K562 (cell line): ENCODE measurements around the gene B3GALT4. TPM values are rescaled to one million over a fixed set of nuclear protein-coding genes. Genes with fewer than 3 reads are reported as not detected.
A peak's percentile ranks its signal among the peaks of the same experiment; 100 is the strongest.

Experiments used
- DPF2 ChIP-seq: fragments of 450-650 bp; IDR thresholded peaks from 2 replicates; pipeline ENCODE4 v1.6.1; 2016
- FUS ChIP-seq: fragments of 200-400 bp; formaldehyde crosslinking; optimal IDR thresholded peaks from 2 replicates; pipeline ENCODE3; 2017; ENCODE audit warnings: low read depth, low read length
- KDM2B ChIP-seq: fragments of 250-450 bp; sonication (Bioruptor Pico); IDR thresholded peaks from 2 replicates; pipeline ENCODE4 v1.8.0; 2021; ENCODE audit warnings: mild to moderate bottlenecking, moderate library complexity
- MGA ChIP-seq: fragments of 450-650 bp; IDR thresholded peaks from 2 replicates; pipeline ENCODE4 v1.6.1; 2016; ENCODE audit warnings: mild to moderate bottlenecking, moderate library complexity
- SMC3 ChIP-seq: conservative IDR thresholded peaks from 2 replicates; pipeline ENCODE4 v1.6.1; 2011; ENCODE audit warnings: low read depth, low read length, improper control_type of control experiment; ENCODE audit not compliant: insufficient read depth
- SNRNP70 ChIP-seq: fragments of 200-400 bp; formaldehyde crosslinking; optimal IDR thresholded peaks from 2 replicates; pipeline ENCODE3; 2017; ENCODE audit warnings: low read depth, low read length
- TEAD1 ChIP-seq, 2 experiments: fragments of 450-650 bp in 1 of 2; sonication (generic) in 1 of 2; formaldehyde crosslinking; IDR thresholded peaks; 2 replicates each; pipeline versions ENCODE4 v1.4.0 to v1.8.0; 2020 to 2022; ENCODE audit warnings: mild to moderate bottlenecking in 2 of 2, missing genetic modification reagents in 1 of 2
- THRA ChIP-seq: fragments of 450-650 bp; IDR thresholded peaks from 2 replicates; pipeline ENCODE4 v1.6.1; 2017; ENCODE audit warnings: mild to moderate bottlenecking, moderate library complexity
- ZMIZ1 ChIP-seq, 2 experiments: fragments of 150-350 bp in 1 of 2; IDR thresholded peaks; 2 replicates each; pipeline ENCODE4 v1.6.1; 2012 to 2016; ENCODE audit warnings: low read depth in 2 of 2, low read length in 2 of 2, mild to moderate bottlenecking in 1 of 2, moderate library complexity in 1 of 2
- ZSCAN29 ChIP-seq: fragments of 450-650 bp; IDR thresholded peaks from 2 replicates; pipeline ENCODE4 v1.6.1; 2017
- polyA plus RNA-seq, 8 experiments: library from polyadenylated mRNA; depleted of rRNA in 4 of 8; stranded (reverse) in 5 of 8; unstranded in 3 of 8; fragments of >200 nt; fragmentation: Nextera tagmentation in 2 of 8; fragmentation: Illumina TruSeq in 1 of 8; extraction: Ambion mirVana in 2 of 8; extraction: Trizol in 1 of 8; gene quantifications; 2 replicates each; pipeline versions ENCODE4 v1.2.1 to v1.2.3, GENCODE V29; 2011 to 2014; ENCODE audit warnings: inconsistent platforms in 1 of 8, missing spikeins in 1 of 8
- total RNA-seq, 7 experiments: library from RNA; depleted of rRNA in 6 of 7; stranded (reverse); fragments of >200 nt in 6 of 7; fragmentation: Illumina TruSeq in 2 of 7; extraction: Trizol in 2 of 7; gene quantifications; 2 replicates each; pipeline versions ENCODE4 v1.2.1 to v1.2.3, GENCODE V29; 2011 to 2021; ENCODE audit warnings: low replicate concordance in 1 of 7

Gene B3GALT4
- total and polyA plus RNA-seq, 9 of the 15 experiments (the other 6 are each of a cell fraction or from before 2014, with no cell fraction given), result 0.11 to 1.3 (median 0.53) TPM; not detected in 1

- TF ChIP-seq ZMIZ1 (IDR thresholded peaks at IDR 0.05; ENCODE audit: low read depth in 2 of 2, low read length in 2 of 2) (no peak), TEAD1 (CRISPR knock-in tag; IDR thresholded peaks at IDR 0.05) (peak in 1 of 2 experiments; percentile 6; a peak in 1 of 4 replicates), FUS (peak; percentile 40), KDM2B (CRISPR knock-in tag) (no peak), SNRNP70 (peak; percentile 95), SMC3 (0 out of 2 replicates have a peak, but pooled peaks have one; percentile 16), ZSCAN29 (no peak), THRA (no peak), DPF2 (no peak), MGA (no peak)
Observed at GRCh38 chr6:33272275-33273128, 4.4 kb upstream of the B3GALT4 start (continued).
